ENCODE data around the gene SVBP. TPM values are rescaled to one million over a fixed set of nuclear protein-coding genes. Genes with fewer than 3 reads are reported as not detected.

The SVBP gene
- total and polyA plus RNA-seq, 3 experiments from 2014 or later, result 12.6 to 38.4 (median 16.4) TPM

- Histone ChIP-seq H3K27ac (ENCODE audit: low read depth, low read length) (peak within 1 kb of the TSS; percentile 79), H3K27me3 (ENCODE audit: insufficient read depth, low read length, poor library complexity, severe bottlenecking) (no peaks in the 10 kb centered on the region), H3K4me3 (ENCODE audit: low read length) (peak within 1 kb of the TSS; percentile 93), H3K4me1 (ENCODE audit: insufficient read depth, low read length) (peaks cover 20% of the 10 kb centered on the region), H3K9me3 (ENCODE audit: low read length) (no peaks in the 10 kb centered on the region), H3K36me3 (ENCODE audit: insufficient read depth, low read length) (peaks cover 10% of the 10 kb centered on the region)
- POLR2A ChIA-PET, result interaction anchor here (0.5 to 2.0 kb wide), 8 partner anchors 24 to 254 kb away, joined by 3 to 18 read pairs (median 4); partner anchors contain the start of genes C1orf50, ERMAP, P3H1 and YBX1
- CTCF ChIA-PET, result interaction anchor here (0.8 to 3.0 kb wide), 12 partner anchors 10 to 409 kb away, joined by 3 to 14 read pairs (median 5); partner anchors contain the start of genes C1orf50, ERMAP, P3H1 and SVBP
- Mint-ChIP-seq H3K4me1 (peaks cover 34 to 42% (median 39%) of the 10 kb centered on the region in 3 donors), H3K9me3 (peaks cover 0 to 1% (median 0%) of the 10 kb centered on the region in 5 donors), H3K27ac (peak within 1 kb of the TSS; percentile 66 to 97 (median 90)), H3K36me3 (peaks cover 12 to 35% (median 12%) of the 10 kb centered on the region in 3 donors), H3K4me3 (peak within 1 kb of the TSS; percentile 91 to 98 (median 96)), H3K27me3 (no peaks in the 10 kb centered on the region)
- peak; percentile 81 to 92 (median 88) for DNase-seq
These were observed 29.3 kb upstream of the SVBP start, which contains the start of gene ZNF691 for GRCh38 chr1:42846257-42847110. TSS of gene ZNF691 (plus strand) at chr1:42846613. CDS start at chr1:42849659, 3,046 bp downstream.

- Histone ChIP-seq H3K9me3 (ENCODE audit: low read length) (no peaks in the 10 kb centered on the region), H3K4me1 (ENCODE audit: insufficient read depth, low read length) (peaks cover 20% of the 10 kb centered on the region), H3K4me3 (ENCODE audit: low read length) (peak overlapping the region; percentile 93), H3K36me3 (ENCODE audit: insufficient read depth, low read length) (peaks cover 3% of the 10 kb centered on the region), H3K27me3 (ENCODE audit: insufficient read depth, low read length, poor library complexity, severe bottlenecking) (no peaks in the 10 kb centered on the region), H3K27ac (ENCODE audit: low read depth, low read length) (peak overlapping the region; percentile 79)
- peaks cover 0 to 1% (median 0%) of the 10 kb centered on the region in 5 donors for H3K9me3 Mint-ChIP-seq
- no peak for DNase-seq
- H3K27ac Mint-ChIP-seq, result peak overlapping the region in 7 of 8 donors; percentile 66 to 97 (median 89)
- peaks cover 8 to 28% (median 12%) of the 10 kb centered on the region in 3 donors for H3K36me3 Mint-ChIP-seq
- ChIA-PET POLR2A (interaction anchor here (0.7 to 2.0 kb wide), 5 partner anchors 23 to 164 kb away, joined by 3 to 18 read pairs (median 5); partner anchors contain the start of genes C1orf50, ERMAP, P3H1 and YBX1), CTCF (interaction anchor here (0.8 to 3.0 kb wide), 12 partner anchors 10 to 409 kb away, joined by 3 to 14 read pairs (median 5); partner anchors contain the start of genes C1orf50, ERMAP, P3H1 and SVBP)
- peaks cover 34 to 42% (median 39%) of the 10 kb centered on the region in 3 donors for H3K4me1 Mint-ChIP-seq
- no peaks in the 10 kb centered on the region for H3K27me3 Mint-ChIP-seq
- H3K4me3 Mint-ChIP-seq, result peak overlapping the region; percentile 91 to 98 (median 96)
These were observed 28.7 kb upstream of the SVBP start for GRCh38 chr1:42845866-42846256.

- ChIA-PET POLR2A (no interaction called here), CTCF (interaction anchor here (1.2 to 3.0 kb wide), 3 partner anchors 22 to 228 kb away, joined by 3 to 8 read pairs (median 3); no protein-coding TSS in a partner anchor)
- Histone ChIP-seq H3K27me3 (ENCODE audit: insufficient read depth, low read length, poor library complexity, severe bottlenecking) (no peaks in the 10 kb centered on the region), H3K9me3 (ENCODE audit: low read length) (no peaks in the 10 kb centered on the region), H3K4me3 (ENCODE audit: low read length) (no peak overlapping the region), H3K27ac (ENCODE audit: low read depth, low read length) (no peak overlapping the region), H3K4me1 (ENCODE audit: insufficient read depth, low read length) (peaks cover 20% of the 10 kb centered on the region), H3K36me3 (ENCODE audit: insufficient read depth, low read length) (no peaks in the 10 kb centered on the region)
- peaks cover 3 to 23% (median 12%) of the 10 kb centered on the region in 3 donors for H3K36me3 Mint-ChIP-seq
- peaks cover 0 to 1% (median 0%) of the 10 kb centered on the region in 5 donors for H3K9me3 Mint-ChIP-seq
- peaks cover 34 to 42% (median 39%) of the 10 kb centered on the region in 3 donors for H3K4me1 Mint-ChIP-seq
- H3K27me3 Mint-ChIP-seq, result no peaks in the 10 kb centered on the region
- H3K4me3 Mint-ChIP-seq, result no peak overlapping the region
- DNase-seq, result no peak
- H3K27ac Mint-ChIP-seq, result no peak overlapping the region
These were observed 28.0 kb upstream of the SVBP start for GRCh38 chr1:42845193-42845592.

- Mint-ChIP-seq H3K4me1 (peaks cover 31 to 38% (median 35%) of the 10 kb centered on the region in 3 donors), H3K27me3 (no peaks in the 10 kb centered on the region), H3K9me3 (no peaks in the 10 kb centered on the region), H3K4me3 (peak overlapping the region in 1 of 7 donors; percentile 31), H3K27ac (peak overlapping the region in 1 of 8 donors; percentile 0), H3K36me3 (peaks cover 0 to 20% (median 9%) of the 10 kb centered on the region in 3 donors)
- H3K9me3 ChIP-seq (ENCODE audit: low read length), result no peaks in the 10 kb centered on the region
- ChIA-PET CTCF (interaction anchor here (1.2 kb wide), 1 partner anchor 21 kb away, joined by 3 read pairs; no protein-coding TSS in a partner anchor), POLR2A (no interaction called here)
- H3K27ac ChIP-seq (ENCODE audit: low read depth, low read length), result no peak overlapping the region
- peaks cover 20% of the 10 kb centered on the region for H3K4me1 ChIP-seq (ENCODE audit: insufficient read depth, low read length)
- no peaks in the 10 kb centered on the region for H3K27me3 ChIP-seq (ENCODE audit: insufficient read depth, low read length, poor library complexity, severe bottlenecking)
- H3K36me3 ChIP-seq (ENCODE audit: insufficient read depth, low read length), result no peaks in the 10 kb centered on the region
- H3K4me3 ChIP-seq (ENCODE audit: low read length), result no peak overlapping the region
- no peak for DNase-seq
These were observed 27.5 kb upstream of the SVBP start for GRCh38 chr1:42844592-42845140.

GRCh38 chr1:42841440-42842147 is 24.4 kb upstream of the SVBP start:
- ChIA-PET CTCF (no interaction called here), POLR2A (no interaction called here)
- Histone ChIP-seq H3K9me3 (ENCODE audit: low read length) (no peaks in the 10 kb centered on the region), H3K4me1 (ENCODE audit: insufficient read depth, low read length) (peaks cover 5% of the 10 kb centered on the region), H3K4me3 (ENCODE audit: low read length) (no peak overlapping the region), H3K27ac (ENCODE audit: low read depth, low read length) (no peak overlapping the region), H3K36me3 (ENCODE audit: insufficient read depth, low read length) (no peaks in the 10 kb centered on the region), H3K27me3 (ENCODE audit: insufficient read depth, low read length, poor library complexity, severe bottlenecking) (no peaks in the 10 kb centered on the region)
- H3K27me3 Mint-ChIP-seq, result no peaks in the 10 kb centered on the region
- no peak overlapping the region for H3K4me3 Mint-ChIP-seq
- DNase-seq, result no peak
- H3K4me1 Mint-ChIP-seq, result peaks cover 6 to 10% (median 7%) of the 10 kb centered on the region in 3 donors
- peaks cover 0 to 9% (median 4%) of the 10 kb centered on the region in 3 donors for H3K36me3 Mint-ChIP-seq
- no peaks in the 10 kb centered on the region for H3K9me3 Mint-ChIP-seq
- no peak overlapping the region for H3K27ac Mint-ChIP-seq

- Mint-ChIP-seq H3K9me3 (no peaks in the 10 kb centered on the region), H3K27ac (no peak overlapping the region), H3K4me3 (no peak overlapping the region), H3K4me1 (peaks cover 3 to 5% (median 3%) of the 10 kb centered on the region in 3 donors), H3K36me3 (peaks cover 0 to 7% (median 4%) of the 10 kb centered on the region in 3 donors), H3K27me3 (no peaks in the 10 kb centered on the region)
- no peaks in the 10 kb centered on the region for H3K27me3 ChIP-seq (ENCODE audit: insufficient read depth, low read length, poor library complexity, severe bottlenecking)
- peaks cover 4% of the 10 kb centered on the region for H3K4me1 ChIP-seq (ENCODE audit: insufficient read depth, low read length)
- no peak for DNase-seq
- H3K36me3 ChIP-seq (ENCODE audit: insufficient read depth, low read length), result no peaks in the 10 kb centered on the region
- no peak overlapping the region for H3K27ac ChIP-seq (ENCODE audit: low read depth, low read length)
- ChIA-PET POLR2A (no interaction called here), CTCF (no interaction called here)
- no peaks in the 10 kb centered on the region for H3K9me3 ChIP-seq (ENCODE audit: low read length)
- no peak overlapping the region for H3K4me3 ChIP-seq (ENCODE audit: low read length)
These were observed 23.8 kb upstream of the SVBP start for GRCh38 chr1:42841010-42841409.

GRCh38 chr1:42838482-42839190 is 21.4 kb upstream of the SVBP start:
- Histone ChIP-seq H3K4me1 (ENCODE audit: insufficient read depth, low read length) (no peaks in the 10 kb centered on the region), H3K9me3 (ENCODE audit: low read length) (no peaks in the 10 kb centered on the region), H3K27me3 (ENCODE audit: insufficient read depth, low read length, poor library complexity, severe bottlenecking) (no peaks in the 10 kb centered on the region), H3K4me3 (ENCODE audit: low read length) (no peak overlapping the region), H3K36me3 (ENCODE audit: insufficient read depth, low read length) (no peaks in the 10 kb centered on the region), H3K27ac (ENCODE audit: low read depth, low read length) (no peak overlapping the region)
- CTCF ChIA-PET, result interaction anchor here (0.7 kb wide), 1 partner anchor 9 kb away, joined by 3 read pairs; no protein-coding TSS in a partner anchor
- POLR2A ChIA-PET, result interaction anchor here (0.5 kb wide), 1 partner anchor 26 kb away, joined by 9 read pairs; no protein-coding TSS in a partner anchor
- no peak overlapping the region for H3K4me3 Mint-ChIP-seq
- H3K36me3 Mint-ChIP-seq, result peaks cover 4 to 11% (median 5%) of the 10 kb centered on the region in 3 donors
- no peaks in the 10 kb centered on the region for H3K27me3 Mint-ChIP-seq
- H3K4me1 Mint-ChIP-seq, result no peaks in the 10 kb centered on the region
- H3K27ac Mint-ChIP-seq, result no peak overlapping the region
- no peaks in the 10 kb centered on the region for H3K9me3 Mint-ChIP-seq
- no peak for DNase-seq
